ENCODE data around the gene LRRC4B. TPM values are rescaled to one million over a fixed set of nuclear protein-coding genes. Genes with fewer than 3 reads are reported as not detected.
"Not testable (repeated sequence)": the region's sequence is repeated elsewhere in the genome, so short reads cannot be mapped to it uniquely, and the experiment has no call there.

Gene LRRC4B
- polyA plus RNA-seq, 2 donors, result 0.65 to 0.92 TPM

DNA sequence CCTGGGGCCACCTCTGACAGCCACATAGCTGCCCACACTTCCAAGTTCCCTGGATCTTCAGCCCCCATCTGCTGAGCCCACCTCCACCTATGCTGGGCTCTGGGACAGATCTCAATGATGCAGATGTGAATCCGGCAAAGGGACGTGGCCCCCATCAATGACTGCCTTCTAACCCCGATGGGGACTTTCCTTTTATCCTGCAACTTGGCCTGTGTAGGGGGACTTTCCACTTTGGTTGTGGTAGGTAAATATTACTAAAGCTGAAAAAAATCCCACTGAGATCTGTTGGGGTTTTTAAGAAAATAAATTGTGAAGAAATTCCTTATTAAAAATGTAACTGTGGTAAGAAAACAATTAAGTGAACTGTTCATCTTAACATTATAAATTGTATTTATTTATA lies 33.8 kb downstream of the LRRC4B start:
- no peak overlapping the region for H3K4me3 ChIP-seq (ENCODE audit: low read depth in 1 of 2, low read length in 2 of 2)
- no peaks in the 10 kb centered on the region for H3K4me1 ChIP-seq (ENCODE audit: control insufficient read depth in 2 of 2, insufficient read depth in 2 of 2, low read length in 1 of 2)
- 52 to 63% methylated on average over 3 of the region's 3 CpGs for WGBS, 2 donors
- H3K27me3 ChIP-seq (ENCODE audit: control insufficient read depth in 1 of 2, insufficient read depth in 2 of 2, low read length in 2 of 2), result peaks cover 0 to 2% of the 10 kb centered on the region in 2 donors
- H3K27ac ChIP-seq (ENCODE audit: low read depth in 2 of 2, low read length in 1 of 2), result no peak overlapping the region
- peaks cover 0 to 6% of the 10 kb centered on the region in 2 donors for H3K9me3 ChIP-seq (ENCODE audit: control insufficient read depth in 2 of 2, insufficient read depth in 1 of 2, low read depth in 1 of 2, low read length in 1 of 2)
- no peaks in the 10 kb centered on the region for H3K36me3 ChIP-seq (ENCODE audit: control insufficient read depth in 2 of 2, insufficient read depth in 2 of 2, low read length in 1 of 2)

DNA sequence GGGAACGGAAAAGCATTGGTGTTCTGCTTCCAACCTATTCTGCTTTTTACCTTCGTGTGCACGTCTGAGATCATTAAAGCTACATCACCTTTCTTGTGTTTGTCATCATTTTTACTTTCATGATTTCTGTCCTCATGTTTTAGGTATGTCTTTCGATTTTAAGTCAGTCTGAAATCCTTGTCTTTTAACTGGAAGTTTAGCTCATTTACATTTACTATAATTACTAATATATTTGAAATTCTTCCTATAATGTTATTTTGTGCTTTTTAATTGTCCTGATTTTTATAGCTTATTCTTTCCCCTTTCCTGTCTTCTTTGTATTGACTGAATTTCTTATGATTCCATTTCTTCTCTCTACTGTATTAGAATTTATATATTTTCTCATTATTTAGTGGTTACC lies 35.3 kb downstream of the LRRC4B start:
- no peak overlapping the region for H3K4me3 ChIP-seq (ENCODE audit: low read depth in 1 of 2, low read length in 2 of 2)
- no peaks in the 10 kb centered on the region for H3K36me3 ChIP-seq (ENCODE audit: control insufficient read depth in 2 of 2, insufficient read depth in 2 of 2, low read length in 1 of 2)
- peaks cover 0 to 6% of the 10 kb centered on the region in 2 donors for H3K9me3 ChIP-seq (ENCODE audit: control insufficient read depth in 2 of 2, insufficient read depth in 1 of 2, low read depth in 1 of 2, low read length in 1 of 2)
- no peak overlapping the region for H3K27ac ChIP-seq (ENCODE audit: low read depth in 2 of 2, low read length in 1 of 2)
- peaks cover 0 to 2% of the 10 kb centered on the region in 2 donors for H3K27me3 ChIP-seq (ENCODE audit: control insufficient read depth in 1 of 2, insufficient read depth in 2 of 2, low read length in 2 of 2)
- WGBS, 2 donors, result 88 to 91% methylated on average over 4 of the region's 4 CpGs
- H3K4me1 ChIP-seq (ENCODE audit: control insufficient read depth in 2 of 2, insufficient read depth in 2 of 2, low read length in 1 of 2), result no peaks in the 10 kb centered on the region

DNA sequence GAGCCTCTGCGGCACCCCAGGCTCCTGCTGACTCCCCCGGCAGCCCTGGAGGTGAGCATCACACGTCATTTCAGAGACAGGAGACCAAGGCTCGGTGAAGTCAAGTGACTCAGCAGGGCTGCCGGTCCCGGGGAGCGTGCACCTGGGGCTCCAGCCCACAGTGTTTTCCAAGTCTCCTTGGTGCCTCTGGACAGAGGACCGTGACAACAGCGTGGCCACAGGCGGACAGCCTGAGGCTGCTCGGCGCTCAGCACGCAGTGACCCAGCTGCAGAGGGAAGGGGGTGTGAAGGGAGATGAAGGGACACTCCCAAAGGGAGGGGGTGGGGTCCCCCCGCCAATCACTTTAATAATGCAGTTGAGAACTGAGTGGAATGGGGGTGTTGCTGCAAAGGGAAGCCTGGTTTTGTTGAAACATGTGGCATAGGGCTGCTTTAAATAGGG lies 37.0 kb downstream of the LRRC4B start:
- 61 to 64% methylated on average over 14 of the region's 14 CpGs for whole genome bisulfite sequencing, 2 donors

DNA sequence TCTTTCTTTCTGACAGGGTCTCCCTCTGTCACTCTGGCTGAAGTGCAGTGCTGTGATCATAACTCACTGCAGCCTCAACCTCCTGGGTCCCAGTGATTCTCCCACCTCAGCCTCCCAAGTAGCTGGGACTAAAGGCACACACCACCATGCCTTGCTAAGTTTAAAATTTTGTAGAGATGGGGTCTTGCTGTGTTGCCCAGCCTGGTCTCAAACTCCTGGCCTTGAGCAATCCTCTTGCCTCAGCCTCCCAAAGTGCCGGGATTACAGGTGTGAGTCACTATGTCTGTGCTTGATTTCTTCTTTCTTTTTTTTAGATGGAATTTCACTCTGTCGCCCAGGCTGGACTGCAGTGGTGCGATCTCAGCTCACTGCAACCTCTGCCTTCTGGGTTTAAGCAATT lies 40.2 kb downstream of the LRRC4B start:
- H3K4me1 ChIP-seq (ENCODE audit: control insufficient read depth in 2 of 2, insufficient read depth in 2 of 2, low read length in 1 of 2); H3K36me3 ChIP-seq (ENCODE audit: control insufficient read depth in 2 of 2, insufficient read depth in 2 of 2, low read length in 1 of 2); H3K27me3 ChIP-seq (ENCODE audit: control insufficient read depth in 1 of 2, insufficient read depth in 2 of 2, low read length in 2 of 2); H3K4me3 ChIP-seq (ENCODE audit: low read depth in 1 of 2, low read length in 2 of 2); H3K27ac ChIP-seq (ENCODE audit: low read depth in 2 of 2, low read length in 1 of 2); H3K9me3 ChIP-seq (ENCODE audit: control insufficient read depth in 2 of 2, insufficient read depth in 1 of 2, low read depth in 1 of 2, low read length in 1 of 2): not testable (repeated sequence)
- 84 to 91% methylated on average over 3 of the region's 3 CpGs for WGBS, 2 donors

More for the DNA sequence above, 37.0 kb downstream of the LRRC4B start:
- H3K27me3 ChIP-seq (ENCODE audit: control insufficient read depth in 1 of 2, insufficient read depth in 2 of 2, low read length in 2 of 2), result peaks cover 0 to 2% of the 10 kb centered on the region in 2 donors
- no peaks in the 10 kb centered on the region for H3K36me3 ChIP-seq (ENCODE audit: control insufficient read depth in 2 of 2, insufficient read depth in 2 of 2, low read length in 1 of 2)
- peaks cover 0 to 6% of the 10 kb centered on the region in 2 donors for H3K9me3 ChIP-seq (ENCODE audit: control insufficient read depth in 2 of 2, insufficient read depth in 1 of 2, low read depth in 1 of 2, low read length in 1 of 2)
- H3K4me3 ChIP-seq (ENCODE audit: low read depth in 1 of 2, low read length in 2 of 2), result no peak overlapping the region
- no peak overlapping the region for H3K27ac ChIP-seq (ENCODE audit: low read depth in 2 of 2, low read length in 1 of 2)
- H3K4me1 ChIP-seq (ENCODE audit: control insufficient read depth in 2 of 2, insufficient read depth in 2 of 2, low read length in 1 of 2), result no peaks in the 10 kb centered on the region

DNA sequence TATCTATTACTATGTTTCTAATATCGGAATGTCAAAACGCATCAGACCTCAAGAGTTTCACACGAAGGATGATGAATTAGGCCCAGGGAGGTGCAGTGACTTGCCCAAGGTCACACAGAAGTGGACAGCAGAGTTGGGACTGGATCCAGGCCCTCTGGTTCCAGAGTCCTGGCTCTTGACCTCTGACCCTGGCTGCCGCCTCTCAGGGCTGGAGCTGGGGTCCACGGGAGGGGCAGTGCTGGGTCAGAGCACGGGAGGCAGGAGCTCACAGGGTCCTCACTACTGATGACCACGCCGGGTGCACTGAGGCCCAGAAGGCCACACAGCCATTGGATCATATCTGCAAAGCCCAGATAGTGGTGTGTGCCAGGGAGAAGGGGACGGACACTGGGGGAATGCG lies 45.4 kb downstream of the LRRC4B start:
- peaks cover 0 to 5% of the 10 kb centered on the region in 2 donors for H3K9me3 ChIP-seq (ENCODE audit: control insufficient read depth in 2 of 2, insufficient read depth in 1 of 2, low read depth in 1 of 2, low read length in 1 of 2)
- 84 to 89% methylated on average over 10 of the region's 10 CpGs for WGBS, 2 donors
- H3K4me3 ChIP-seq (ENCODE audit: low read depth in 1 of 2, low read length in 2 of 2), result no peak overlapping the region
- no peaks in the 10 kb centered on the region for H3K36me3 ChIP-seq (ENCODE audit: control insufficient read depth in 2 of 2, insufficient read depth in 2 of 2, low read length in 1 of 2)
- peaks cover 0 to 2% of the 10 kb centered on the region in 2 donors for H3K4me1 ChIP-seq (ENCODE audit: control insufficient read depth in 2 of 2, insufficient read depth in 2 of 2, low read length in 1 of 2)
- no peaks in the 10 kb centered on the region for H3K27me3 ChIP-seq (ENCODE audit: control insufficient read depth in 1 of 2, insufficient read depth in 2 of 2, low read length in 2 of 2)
- H3K27ac ChIP-seq (ENCODE audit: low read depth in 2 of 2, low read length in 1 of 2), result no peak overlapping the region

DNA sequence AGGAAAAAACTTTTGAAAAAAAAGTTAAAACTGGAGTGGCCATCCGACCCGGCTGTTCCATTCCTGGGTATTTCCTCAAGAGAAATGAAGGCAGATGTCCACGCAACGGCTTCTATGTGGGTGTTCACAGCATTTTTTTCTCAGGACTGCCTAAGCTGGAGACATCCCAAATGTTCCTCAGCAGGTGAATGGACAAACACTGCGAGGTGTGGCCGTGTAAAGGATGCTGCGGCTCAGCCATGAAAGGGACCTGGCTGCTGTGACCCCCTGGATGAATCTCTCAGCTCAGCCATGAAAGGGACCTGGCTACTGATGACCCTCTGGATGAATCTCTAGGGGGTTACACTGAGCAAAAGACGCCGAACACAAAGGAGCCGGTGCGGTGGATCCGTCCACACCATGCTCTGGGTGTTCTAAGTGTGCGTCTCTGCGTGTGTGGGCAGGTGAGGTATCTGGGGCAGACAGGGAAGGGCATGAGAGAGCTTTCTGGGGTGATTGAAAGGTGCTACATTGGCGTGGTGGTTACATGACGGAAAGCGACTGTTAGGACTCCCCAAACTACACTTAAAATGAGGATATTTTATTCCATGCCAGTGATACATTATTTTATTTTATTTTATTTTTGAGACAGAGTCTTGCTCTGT lies 47.3 kb downstream of the LRRC4B start:
- H3K4me1 ChIP-seq (ENCODE audit: control insufficient read depth in 2 of 2, insufficient read depth in 2 of 2, low read length in 1 of 2), result peaks cover 2 to 3% of the 10 kb centered on the region in 2 donors
- H3K27me3 ChIP-seq (ENCODE audit: control insufficient read depth in 1 of 2, insufficient read depth in 2 of 2, low read length in 2 of 2), result no peaks in the 10 kb centered on the region
- no peak overlapping the region for H3K27ac ChIP-seq (ENCODE audit: low read depth in 2 of 2, low read length in 1 of 2)
- 79 to 82% methylated on average over 17 of the region's 17 CpGs for WGBS, 2 donors
- no peaks in the 10 kb centered on the region for H3K36me3 ChIP-seq (ENCODE audit: control insufficient read depth in 2 of 2, insufficient read depth in 2 of 2, low read length in 1 of 2)
- peaks cover 0 to 5% of the 10 kb centered on the region in 2 donors for H3K9me3 ChIP-seq (ENCODE audit: control insufficient read depth in 2 of 2, insufficient read depth in 1 of 2, low read depth in 1 of 2, low read length in 1 of 2)
- H3K4me3 ChIP-seq (ENCODE audit: low read depth in 1 of 2, low read length in 2 of 2), result no peak overlapping the region

DNA sequence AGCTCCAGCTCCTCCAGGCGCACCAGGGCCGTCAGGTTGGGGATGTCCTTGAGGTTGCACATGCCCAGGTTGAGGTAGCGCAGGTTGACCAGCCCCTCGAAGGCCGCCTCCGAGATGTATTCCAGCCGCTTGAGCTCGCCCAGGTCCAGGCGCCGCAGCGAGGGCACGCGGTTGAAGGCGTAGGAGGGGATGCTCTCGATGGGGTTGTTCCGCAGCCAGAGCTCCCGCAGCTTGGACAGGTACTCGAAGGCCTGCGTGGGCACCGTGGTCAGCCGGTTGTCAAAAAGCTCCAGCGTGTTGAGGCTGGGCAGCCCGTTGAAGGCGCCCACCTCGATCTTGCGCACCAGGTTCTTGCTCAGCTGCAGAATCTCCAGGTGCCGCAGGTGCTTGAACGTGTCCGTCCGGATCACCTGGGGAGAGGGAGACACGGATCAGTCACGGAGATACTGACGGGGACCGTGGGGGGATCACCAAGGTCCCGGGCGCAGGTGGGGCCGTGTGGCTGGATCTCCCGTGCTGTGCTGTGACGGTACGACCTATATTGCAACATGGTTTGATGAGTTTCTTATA lies 49.1 kb downstream of the LRRC4B start:
- no peaks in the 10 kb centered on the region for H3K36me3 ChIP-seq (ENCODE audit: control insufficient read depth in 2 of 2, insufficient read depth in 2 of 2, low read length in 1 of 2)
- H3K27ac ChIP-seq (ENCODE audit: low read depth in 2 of 2, low read length in 1 of 2), result no peak overlapping the region
- peaks cover 2 to 6% of the 10 kb centered on the region in 2 donors for H3K4me1 ChIP-seq (ENCODE audit: control insufficient read depth in 2 of 2, insufficient read depth in 2 of 2, low read length in 1 of 2)
- no peak overlapping the region for H3K4me3 ChIP-seq (ENCODE audit: low read depth in 1 of 2, low read length in 2 of 2)
- no peaks in the 10 kb centered on the region for H3K27me3 ChIP-seq (ENCODE audit: control insufficient read depth in 1 of 2, insufficient read depth in 2 of 2, low read length in 2 of 2)
- peaks cover 0 to 5% of the 10 kb centered on the region in 2 donors for H3K9me3 ChIP-seq (ENCODE audit: control insufficient read depth in 2 of 2, insufficient read depth in 1 of 2, low read depth in 1 of 2, low read length in 1 of 2)
- WGBS, 2 donors, result 96% methylated on average over 39 to 40 of the region's 40 CpGs

DNA sequence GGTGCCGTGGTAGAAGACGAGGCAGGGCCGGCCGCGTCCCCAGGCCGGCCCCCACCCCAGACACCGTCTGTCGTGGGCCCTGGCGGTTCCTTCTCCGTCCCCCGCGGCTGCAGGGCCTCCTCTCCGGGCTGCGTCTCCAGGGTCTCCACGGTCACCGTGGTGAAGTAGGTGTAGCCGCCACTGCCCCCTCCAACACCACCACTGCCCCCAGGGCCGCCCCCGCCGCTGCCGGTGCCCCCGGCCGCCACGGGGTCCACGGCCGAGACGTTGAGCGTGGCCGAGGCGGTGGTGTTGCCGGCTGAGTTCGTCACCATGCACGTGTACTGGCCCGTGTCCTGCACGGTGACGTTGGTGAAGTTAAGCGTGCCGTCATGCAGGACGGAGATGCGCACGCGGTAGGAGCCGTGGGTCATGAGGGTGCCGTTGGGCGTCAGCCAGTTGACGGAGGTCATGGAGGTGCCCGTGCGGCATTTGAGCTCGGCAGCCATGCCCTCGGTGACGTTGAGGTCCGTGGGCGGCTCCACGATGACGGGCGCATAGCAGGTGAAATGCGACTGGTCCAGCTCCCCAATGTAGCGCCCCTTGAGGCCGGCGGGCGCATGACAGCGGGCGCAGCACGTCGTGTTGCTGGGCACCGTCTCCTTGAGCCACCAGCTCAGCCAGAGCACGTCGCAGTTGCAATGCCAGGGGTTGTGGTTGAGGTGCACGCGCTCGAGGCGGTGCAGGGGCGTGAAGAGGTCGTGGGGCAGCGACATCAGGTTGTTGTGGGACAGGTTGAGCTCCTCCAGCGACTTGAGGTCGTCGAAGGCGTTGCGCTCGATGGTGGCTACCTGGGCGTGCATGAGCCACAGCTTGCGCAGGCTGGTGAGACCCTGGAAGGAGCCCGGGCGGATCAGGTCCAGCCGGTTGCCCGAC lies 49.9 kb downstream of the LRRC4B start:
- H3K27me3 ChIP-seq (ENCODE audit: control insufficient read depth in 1 of 2, insufficient read depth in 2 of 2, low read length in 2 of 2), result no peaks in the 10 kb centered on the region
- H3K27ac ChIP-seq (ENCODE audit: low read depth in 2 of 2, low read length in 1 of 2), result no peak overlapping the region
- WGBS, 2 donors, result 95% methylated on average over 86 to 87 of the region's 87 CpGs
- peaks cover 0 to 5% of the 10 kb centered on the region in 2 donors for H3K9me3 ChIP-seq (ENCODE audit: control insufficient read depth in 2 of 2, insufficient read depth in 1 of 2, low read depth in 1 of 2, low read length in 1 of 2)
- H3K36me3 ChIP-seq (ENCODE audit: control insufficient read depth in 2 of 2, insufficient read depth in 2 of 2, low read length in 1 of 2), result no peaks in the 10 kb centered on the region
- H3K4me3 ChIP-seq (ENCODE audit: low read depth in 1 of 2, low read length in 2 of 2), result no peak overlapping the region
- H3K4me1 ChIP-seq (ENCODE audit: control insufficient read depth in 2 of 2, insufficient read depth in 2 of 2, low read length in 1 of 2), result peaks cover 2 to 6% of the 10 kb centered on the region in 2 donors

DNA sequence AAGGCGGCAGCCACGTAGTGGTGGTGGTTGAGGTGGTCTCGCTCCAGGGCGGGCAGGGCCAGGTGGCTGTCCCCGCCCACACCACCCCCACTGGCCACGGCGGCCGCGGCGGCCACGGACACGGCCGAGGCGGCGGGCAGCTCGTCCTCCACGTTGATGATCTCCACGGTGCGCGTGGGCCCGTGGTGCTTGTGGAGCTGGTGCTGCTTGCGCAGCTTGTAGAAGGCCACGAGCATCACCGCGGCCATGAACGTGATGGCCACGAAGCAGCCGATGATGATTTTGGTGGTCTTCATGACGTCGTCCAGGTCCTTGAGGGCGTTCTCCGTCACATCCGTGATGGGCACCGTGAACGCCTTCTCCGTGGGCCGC lies 50.5 kb downstream of the LRRC4B start:
- Histone ChIP-seq H3K27me3 (ENCODE audit: control insufficient read depth in 1 of 2, insufficient read depth in 2 of 2, low read length in 2 of 2) (no peaks in the 10 kb centered on the region), H3K4me3 (ENCODE audit: low read depth in 1 of 2, low read length in 2 of 2) (no peak overlapping the region), H3K9me3 (ENCODE audit: control insufficient read depth in 2 of 2, insufficient read depth in 1 of 2, low read depth in 1 of 2, low read length in 1 of 2) (peaks cover 0 to 5% of the 10 kb centered on the region in 2 donors), H3K27ac (ENCODE audit: low read depth in 2 of 2, low read length in 1 of 2) (no peak overlapping the region), H3K4me1 (ENCODE audit: control insufficient read depth in 2 of 2, insufficient read depth in 2 of 2, low read length in 1 of 2) (peaks cover 0 to 6% of the 10 kb centered on the region in 2 donors), H3K36me3 (ENCODE audit: control insufficient read depth in 2 of 2, insufficient read depth in 2 of 2, low read length in 1 of 2) (no peaks in the 10 kb centered on the region)
- 95 to 97% methylated on average over 36 to 37 of the region's 37 CpGs for WGBS, 2 donors

Measured in esophagus (tissue), 2 donors.